ENCODE measurements around the gene TUT1.

Gene TUT1

GRCh38 chr11:62546929-62547625 lies 44.2 kb downstream of the TUT1 start:
- DNase-seq (ENCODE audit: low read depth, low spot score) = peak; percentile 67
- in situ Hi-C loops (cut with HindIII; ENCODE audit: low sequenced_read_pairs) = no loop called here
- peak overlapping the region; percentile 91 for H3K4me3 ChIP-seq (ENCODE audit: low read depth, low read length)
- TF ChIP-seq CTCF (IDR thresholded peaks at IDR 0.05; ENCODE audit: low read depth, low read length) = no peak

- in situ Hi-C loops (cut with HindIII; ENCODE audit: low sequenced_read_pairs) = no loop called here
- H3K4me3 ChIP-seq (ENCODE audit: low read depth, low read length) = peak within 1 kb of the TSS; percentile 91
- peak; percentile 74 for DNase-seq (ENCODE audit: low read depth, low spot score)
- no peak for TF ChIP-seq CTCF (IDR thresholded peaks at IDR 0.05; ENCODE audit: low read depth, low read length)
Observed at GRCh38 chr11:62546244-62546928, 44.9 kb downstream of the TUT1 start, which contains the start of gene AHNAK. TSS of gene AHNAK (minus strand) at chr11:62546806. CDS start at chr11:62536098, 10,708 bp downstream.

- peak overlapping the region; percentile 91 for H3K4me3 ChIP-seq (ENCODE audit: low read depth, low read length)
Observed at GRCh38 chr11:62545437-62546243, 45.7 kb downstream of the TUT1 start.

GRCh38 chr11:62544581-62545436 lies 46.5 kb downstream of the TUT1 start:
- H3K4me3 ChIP-seq (ENCODE audit: low read depth, low read length) = peak overlapping the region; percentile 91
- in situ Hi-C loops (cut with HindIII; ENCODE audit: low sequenced_read_pairs) = no loop called here
- DNase-seq (ENCODE audit: low read depth, low spot score) = no peak
- TF ChIP-seq CTCF (IDR thresholded peaks at IDR 0.05; ENCODE audit: low read depth, low read length) = no peak

More at GRCh38 chr11:62545437-62546243, 45.7 kb downstream of the TUT1 start:
- no peak for TF ChIP-seq CTCF (IDR thresholded peaks at IDR 0.05; ENCODE audit: low read depth, low read length)
- in situ Hi-C loops (cut with HindIII; ENCODE audit: low sequenced_read_pairs) = no loop called here
- DNase-seq (ENCODE audit: low read depth, low spot score) = peak; percentile 97

- TF ChIP-seq CTCF (IDR thresholded peaks at IDR 0.05; ENCODE audit: low read depth, low read length) = no peak
- peak overlapping the region; percentile 91 for H3K4me3 ChIP-seq (ENCODE audit: low read depth, low read length)
- DNase-seq (ENCODE audit: low read depth, low spot score) = no peak
- in situ Hi-C loops (cut with HindIII; ENCODE audit: low sequenced_read_pairs) = no loop called here
Observed at GRCh38 chr11:62543680-62544444, 47.5 kb downstream of the TUT1 start.

Data from astrocyte of the spinal cord (primary cell).